Kidney (tissue), 14 donors: ENCODE results near the gene TAS2R30. TPM values are rescaled to one million over a fixed set of nuclear protein-coding genes. Genes with fewer than 3 reads are reported as not detected.

Experiments
- DNase-seq, 5 donors: peaks; one replicate each; pipeline ENCODE4 v3.0.0-alpha.2; 2013 to 2020
- FAIRE-seq: peaks from 2 replicates; lab custom pipeline; 2012; peaks lifted over from hg19 to GRCh38; lab: Jason Lieb, UNC
- H3K27ac ChIP-seq, 2 donors: one replicate each; pipeline ENCODE4 v1.7.0; 2013; ENCODE audit warnings: low read depth in 2 of 2, low read length in 2 of 2, inconsistent platforms in 1 of 2
- H3K27me3 ChIP-seq: one replicate; pipeline ENCODE4 v1.7.1; 2013; ENCODE audit warnings: low read length, inconsistent platforms; ENCODE audit not compliant: control insufficient read depth, insufficient read depth
- H3K36me3 ChIP-seq, 3 donors: one replicate each; pipeline versions ENCODE4 v1.7.0 to v1.7.1; 2013; ENCODE audit warnings: low read length in 3 of 3, control low read depth in 1 of 3, inconsistent platforms in 1 of 3; ENCODE audit not compliant: insufficient read depth in 3 of 3, control insufficient read depth in 2 of 3
- H3K4me1 ChIP-seq, 3 donors: one replicate each; pipeline versions ENCODE4 v1.7.0 to v1.7.1; 2013; ENCODE audit warnings: low read length in 3 of 3, inconsistent platforms in 1 of 3, low read depth in 1 of 3; ENCODE audit not compliant: control insufficient read depth in 2 of 3, insufficient read depth in 2 of 3
- H3K4me3 ChIP-seq, 3 donors: one replicate each; pipeline versions ENCODE4 v1.7.0 to v1.8.1; 2013; ENCODE audit warnings: low read length in 3 of 3, control low read depth in 1 of 3, inconsistent platforms in 1 of 3
- H3K9ac ChIP-seq, 3 donors: one replicate each; pipeline versions ENCODE4 v1.7.0 to v1.7.1; 2013; ENCODE audit warnings: low read length in 3 of 3, control low read depth in 1 of 3, inconsistent platforms in 1 of 3
- H3K9me3 ChIP-seq, 3 donors: one replicate each; pipeline versions ENCODE4 v1.7.0 to v1.7.1; 2013; ENCODE audit warnings: low read length in 3 of 3, control low read depth in 1 of 3, inconsistent platforms in 1 of 3; ENCODE audit not compliant: control insufficient read depth in 2 of 3, insufficient read depth in 1 of 3
- intact Hi-C: fragments of 100-400 bp; cut with DNase I; formaldehyde crosslinking; loops from one replicate; pipeline ENCODE4 v1.11.1; 2022
- polyA plus RNA-seq: library from polyadenylated mRNA; stranded (reverse); fragments of 350-450 nt; fragmentation: Illumina TruSeq; extraction: RNeasy Lipid Tissue Mini Kit (QIAGEN cat#74804); gene quantifications from one replicate; pipeline ENCODE4 v1.2.3, GENCODE V29; 2014; ENCODE audit warnings: low read depth, low replicate concordance; ENCODE audit not compliant: insufficient read depth
- total RNA-seq: library from RNA; stranded (reverse); fragmentation: NEBNext Ultra II Directional; extraction: Animal tissue kit (Norgen Biotek cat#: 25700); gene quantifications from one replicate; pipeline ENCODE4 v1.2.1, GENCODE V29; 2021
- TF ChIP-seq, protein P1 (sequence below): IDR thresholded peaks from 3 replicates; pipeline ENCODE4 v1.5.1; 2012; ENCODE audit warnings: mild to moderate bottlenecking, moderate library complexity, borderline replicate concordance; ENCODE audit not compliant: insufficient read depth; ENCODE audit errors: extremely low read depth
- donor health status: control.
- donor health status: control.
- donor health status: control.
- donor health status: control.
- donor health status: control.
- donor health status: DM: yes; HTN: yes; CAD: no.
- donor health status: Normal renal cell carcinoma (clear cell type).

The TAS2R30 gene
- total and polyA plus RNA-seq, 2 donors from 2014 or later: 4.0 TPM; not detected in 1

DNA sequence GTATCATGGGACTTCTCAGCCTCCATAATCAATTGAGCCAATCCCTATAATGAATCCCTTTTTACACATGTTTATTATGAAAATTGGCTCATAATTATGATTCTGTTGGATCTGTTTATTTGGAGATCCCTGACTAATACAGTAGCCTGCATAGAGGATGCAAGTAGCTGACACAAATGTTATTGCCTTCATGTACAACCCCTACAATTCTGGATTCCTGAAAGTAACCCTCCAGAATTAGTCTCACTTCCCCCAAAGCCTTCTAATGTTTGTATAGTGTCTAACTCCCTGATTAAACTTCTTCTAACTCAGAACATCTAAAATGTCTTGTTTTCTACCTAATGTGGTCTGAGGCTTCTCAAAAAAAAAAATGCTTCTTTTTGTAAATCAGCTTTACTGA, 29.9 kb upstream of the TAS2R30 start:
- Histone ChIP-seq H3K9ac (no peak overlapping the region), H3K4me1 (peaks cover 0 to 3% (median 0%) of the 10 kb centered on the region in 3 donors), H3K9me3 (no peaks in the 10 kb centered on the region), H3K27ac (no peak overlapping the region), H3K4me3 (no peak overlapping the region), H3K36me3 (peaks cover 0 to 7% (median 0%) of the 10 kb centered on the region in 3 donors), H3K27me3 (no peaks in the 10 kb centered on the region)
- FAIRE-seq: no peak
- intact Hi-C loops: no loop called here
- TF ChIP-seq, protein P1, sequence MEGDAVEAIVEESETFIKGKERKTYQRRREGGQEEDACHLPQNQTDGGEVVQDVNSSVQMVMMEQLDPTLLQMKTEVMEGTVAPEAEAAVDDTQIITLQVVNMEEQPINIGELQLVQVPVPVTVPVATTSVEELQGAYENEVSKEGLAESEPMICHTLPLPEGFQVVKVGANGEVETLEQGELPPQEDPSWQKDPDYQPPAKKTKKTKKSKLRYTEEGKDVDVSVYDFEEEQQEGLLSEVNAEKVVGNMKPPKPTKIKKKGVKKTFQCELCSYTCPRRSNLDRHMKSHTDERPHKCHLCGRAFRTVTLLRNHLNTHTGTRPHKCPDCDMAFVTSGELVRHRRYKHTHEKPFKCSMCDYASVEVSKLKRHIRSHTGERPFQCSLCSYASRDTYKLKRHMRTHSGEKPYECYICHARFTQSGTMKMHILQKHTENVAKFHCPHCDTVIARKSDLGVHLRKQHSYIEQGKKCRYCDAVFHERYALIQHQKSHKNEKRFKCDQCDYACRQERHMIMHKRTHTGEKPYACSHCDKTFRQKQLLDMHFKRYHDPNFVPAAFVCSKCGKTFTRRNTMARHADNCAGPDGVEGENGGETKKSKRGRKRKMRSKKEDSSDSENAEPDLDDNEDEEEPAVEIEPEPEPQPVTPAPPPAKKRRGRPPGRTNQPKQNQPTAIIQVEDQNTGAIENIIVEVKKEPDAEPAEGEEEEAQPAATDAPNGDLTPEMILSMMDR: no peak
- no peak for DNase-seq

DNA sequence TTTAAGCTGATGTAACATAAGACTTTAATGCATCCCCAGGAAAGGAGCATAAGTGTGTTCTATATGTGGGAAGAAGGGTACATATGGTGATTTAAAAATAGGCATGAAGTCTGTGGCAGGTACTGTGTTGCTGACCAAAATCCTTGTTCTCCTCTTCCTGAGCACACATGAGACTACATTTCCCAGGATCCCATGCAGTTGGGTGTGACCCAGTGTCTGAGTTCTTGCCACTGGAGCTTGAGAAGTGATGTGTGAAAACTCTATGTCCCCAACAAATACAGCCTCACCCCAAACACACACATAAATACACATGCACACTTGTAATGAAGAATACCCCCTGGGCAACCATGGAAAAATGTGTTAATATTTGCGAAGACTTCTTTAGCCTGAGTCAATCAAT, 28.1 kb upstream of the TAS2R30 start:
- no peak for DNase-seq
- intact Hi-C loops: no loop called here
- no peak overlapping the region for H3K9ac ChIP-seq
- H3K27ac ChIP-seq: no peak overlapping the region
- H3K4me3 ChIP-seq: no peak overlapping the region
- no peak for FAIRE-seq
- TF ChIP-seq, protein P1: no peak
- H3K27me3 ChIP-seq: no peaks in the 10 kb centered on the region
- H3K36me3 ChIP-seq: peaks cover 0 to 7% (median 0%) of the 10 kb centered on the region in 3 donors
- H3K4me1 ChIP-seq: no peaks in the 10 kb centered on the region
- no peaks in the 10 kb centered on the region for H3K9me3 ChIP-seq

DNA sequence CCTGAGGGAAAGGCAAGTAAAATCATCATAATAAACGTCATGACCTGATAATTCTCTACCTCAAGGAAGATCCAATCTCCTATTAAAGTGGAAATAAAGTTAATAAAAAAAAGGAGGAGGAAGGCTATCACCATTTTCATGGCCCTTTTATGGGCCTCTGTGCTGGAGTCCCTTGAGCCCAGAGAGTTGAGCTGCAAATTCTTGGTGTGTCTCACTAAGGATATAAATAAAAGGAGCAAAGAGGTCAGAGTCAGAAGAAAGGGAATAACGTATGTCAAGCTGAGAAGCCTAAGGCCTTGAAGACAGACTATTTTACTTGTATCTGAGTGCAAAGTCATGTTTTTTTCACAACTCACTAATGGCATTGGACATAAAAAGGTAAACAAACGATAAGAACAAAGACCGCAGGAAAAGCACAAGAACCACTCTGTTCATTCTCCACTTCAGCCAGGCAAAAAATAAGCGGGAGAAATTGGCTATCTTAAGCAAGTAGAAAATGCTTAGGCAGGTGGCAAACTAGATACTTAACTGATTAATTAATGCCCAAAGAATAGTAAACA, 24.5 kb upstream of the TAS2R30 start:
- TF ChIP-seq, protein P1: no peak
- Histone ChIP-seq H3K4me1 (no peaks in the 10 kb centered on the region), H3K27me3 (no peaks in the 10 kb centered on the region), H3K4me3 (no peak overlapping the region), H3K9ac (no peak overlapping the region), H3K27ac (no peak overlapping the region), H3K9me3 (no peaks in the 10 kb centered on the region), H3K36me3 (no peaks in the 10 kb centered on the region)
- no peak for FAIRE-seq
- intact Hi-C loops: no loop called here
- DNase-seq: no peak

DNA sequence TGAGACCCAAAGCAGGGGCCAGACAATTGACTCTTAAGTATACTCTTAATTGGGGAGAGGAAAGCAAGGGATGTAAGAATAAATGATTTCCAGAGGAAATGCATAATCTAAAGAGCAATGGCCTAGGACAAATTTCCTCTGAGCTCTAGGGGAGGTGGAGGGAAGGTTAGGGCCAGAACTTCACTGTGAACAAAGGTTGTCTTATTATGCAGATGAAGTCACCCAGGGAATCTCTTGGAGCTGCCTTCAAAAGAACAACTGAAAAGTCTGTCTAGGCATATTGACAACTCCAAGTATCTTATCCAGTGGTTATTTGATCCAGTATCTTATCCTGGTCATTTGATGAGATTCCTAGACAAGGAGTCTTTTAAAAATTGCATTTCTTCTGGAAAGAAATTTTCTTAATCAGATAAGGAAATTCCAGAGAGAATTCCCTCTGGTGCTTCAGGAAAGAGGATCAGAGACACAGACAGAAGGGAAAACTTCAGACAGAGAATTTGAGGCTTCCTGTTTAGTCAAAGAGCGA, 20.0 kb upstream of the TAS2R30 start:
- Histone ChIP-seq H3K4me3 (no peak overlapping the region), H3K27ac (no peak overlapping the region), H3K27me3 (no peaks in the 10 kb centered on the region), H3K36me3 (no peaks in the 10 kb centered on the region), H3K9ac (no peak overlapping the region), H3K9me3 (no peaks in the 10 kb centered on the region), H3K4me1 (no peaks in the 10 kb centered on the region)
- TF ChIP-seq, protein P1: no peak
- FAIRE-seq: no peak
- no peak for DNase-seq
- intact Hi-C loops: no loop called here
